HEK293T (cell line): ENCODE results near the gene MXD1.

Source experiments
- ELF4 ChIP-seq: fragments of 450-650 bp; IDR thresholded peaks from 2 replicates; pipeline ENCODE4 v1.6.1; 2017; ENCODE audit warnings: antibody characterized with exemption
- NFRKB ChIP-seq: fragments of 450-650 bp; IDR thresholded peaks from 2 replicates; pipeline ENCODE4 v1.6.1; 2016; ENCODE audit warnings: mild to moderate bottlenecking, moderate library complexity
- SUZ12 ChIP-seq: fragments of 450-650 bp; IDR thresholded peaks from 2 replicates; pipeline ENCODE4 v1.6.1; 2016; ENCODE audit warnings: mild to moderate bottlenecking
- TARDBP ChIP-seq: fragments of 450-650 bp; IDR thresholded peaks from 2 replicates; pipeline ENCODE4 v1.6.1; 2016
- TF ChIP-seq, protein P1 (sequence below): fragments of 450-650 bp; IDR thresholded peaks from 2 replicates; pipeline ENCODE4 v1.6.1; 2016

DNA sequence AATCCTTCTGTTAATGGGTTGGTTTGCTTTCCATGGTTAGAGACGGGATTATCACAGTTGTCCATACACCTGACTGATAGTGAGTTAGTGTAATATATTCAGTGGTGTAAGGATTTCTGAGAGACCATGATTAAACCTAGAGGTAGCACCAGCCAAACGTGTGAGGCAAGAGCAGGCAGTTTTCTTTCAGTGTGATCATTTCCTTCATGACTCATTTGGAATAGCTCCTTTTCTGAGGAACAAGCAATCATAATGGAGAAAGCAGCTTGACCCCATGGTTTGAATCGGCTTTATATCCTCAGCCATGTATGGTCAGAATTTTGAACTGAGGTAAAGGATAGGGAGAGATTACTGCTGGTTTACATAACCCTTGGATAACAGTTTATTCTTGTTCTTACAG, 2.9 kb downstream of the MXD1 start:
- no peak for TF ChIP-seq SUZ12
- TF ChIP-seq ELF4: no peak
- no peak for TF ChIP-seq TARDBP
- TF ChIP-seq, protein P1, sequence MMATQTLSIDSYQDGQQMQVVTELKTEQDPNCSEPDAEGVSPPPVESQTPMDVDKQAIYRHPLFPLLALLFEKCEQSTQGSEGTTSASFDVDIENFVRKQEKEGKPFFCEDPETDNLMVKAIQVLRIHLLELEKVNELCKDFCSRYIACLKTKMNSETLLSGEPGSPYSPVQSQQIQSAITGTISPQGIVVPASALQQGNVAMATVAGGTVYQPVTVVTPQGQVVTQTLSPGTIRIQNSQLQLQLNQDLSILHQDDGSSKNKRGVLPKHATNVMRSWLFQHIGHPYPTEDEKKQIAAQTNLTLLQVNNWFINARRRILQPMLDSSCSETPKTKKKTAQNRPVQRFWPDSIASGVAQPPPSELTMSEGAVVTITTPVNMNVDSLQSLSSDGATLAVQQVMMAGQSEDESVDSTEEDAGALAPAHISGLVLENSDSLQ: no peak
- TF ChIP-seq NFRKB: no peak
